A375 (cell line): ENCODE data around the gene GBP6. TPM values are rescaled to one million over a fixed set of nuclear protein-coding genes. Genes with fewer than 3 reads are reported as not detected.

ENCODE experiments used
- total RNA-seq: library from RNA; depleted of rRNA; stranded (reverse); fragments of >200 nt; shearing (Covaris generic); gene quantifications from 2 replicates; pipeline ENCODE4 v1.2.3, GENCODE V29; 2014; rRNA removed

GBP6 gene, protein sequence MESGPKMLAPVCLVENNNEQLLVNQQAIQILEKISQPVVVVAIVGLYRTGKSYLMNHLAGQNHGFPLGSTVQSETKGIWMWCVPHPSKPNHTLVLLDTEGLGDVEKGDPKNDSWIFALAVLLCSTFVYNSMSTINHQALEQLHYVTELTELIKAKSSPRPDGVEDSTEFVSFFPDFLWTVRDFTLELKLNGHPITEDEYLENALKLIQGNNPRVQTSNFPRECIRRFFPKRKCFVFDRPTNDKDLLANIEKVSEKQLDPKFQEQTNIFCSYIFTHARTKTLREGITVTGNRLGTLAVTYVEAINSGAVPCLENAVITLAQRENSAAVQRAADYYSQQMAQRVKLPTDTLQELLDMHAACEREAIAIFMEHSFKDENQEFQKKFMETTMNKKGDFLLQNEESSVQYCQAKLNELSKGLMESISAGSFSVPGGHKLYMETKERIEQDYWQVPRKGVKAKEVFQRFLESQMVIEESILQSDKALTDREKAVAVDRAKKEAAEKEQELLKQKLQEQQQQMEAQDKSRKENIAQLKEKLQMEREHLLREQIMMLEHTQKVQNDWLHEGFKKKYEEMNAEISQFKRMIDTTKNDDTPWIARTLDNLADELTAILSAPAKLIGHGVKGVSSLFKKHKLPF
- not detected in 2 replicates for total RNA-seq

DNA sequence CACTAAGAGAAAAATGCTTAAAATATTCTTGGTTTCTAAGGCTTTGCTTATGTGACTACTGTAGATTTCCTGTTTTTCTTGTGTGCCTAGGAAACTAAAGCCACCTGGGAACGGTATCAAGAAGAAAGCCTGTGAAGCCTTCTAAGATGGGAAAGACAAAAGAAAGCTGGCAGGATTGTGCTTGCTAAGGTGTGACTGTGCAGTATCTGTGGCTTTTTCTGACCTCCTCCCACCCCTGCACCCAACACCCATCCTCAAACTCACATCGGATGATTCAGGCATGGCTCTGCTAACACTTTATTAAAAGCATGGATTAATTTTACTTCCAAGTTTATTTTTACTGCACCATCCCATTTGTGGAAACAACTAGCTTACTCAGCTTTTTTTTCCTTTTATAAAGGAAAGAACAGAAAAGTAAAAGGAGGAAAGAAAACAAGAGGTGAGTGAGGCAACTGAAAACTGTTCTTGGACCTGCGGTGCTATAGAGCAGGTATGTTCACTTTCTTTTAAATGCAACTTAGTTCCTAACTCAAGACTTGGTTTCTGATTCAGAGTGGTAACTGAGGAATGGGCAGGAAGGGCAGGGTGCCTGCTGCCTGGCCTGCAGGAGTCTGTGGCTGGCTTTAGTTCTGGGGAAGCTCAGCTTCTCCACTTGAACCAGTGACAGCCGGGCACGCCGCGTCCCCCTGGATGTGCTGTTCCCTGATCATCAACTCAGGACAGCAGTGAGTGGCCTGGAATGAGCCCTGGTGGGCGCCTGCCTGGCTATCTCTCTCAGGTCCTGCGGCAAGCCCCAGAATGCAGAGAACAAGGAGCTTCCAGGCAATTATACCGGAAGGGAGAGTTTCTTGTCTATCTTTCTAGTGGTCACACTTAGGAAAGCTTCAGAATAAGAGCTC lies at the start of gene GBP6:
GBP6 (plus strand) TSS at position 422 of the 899 bp plus-strand sequence. CDS start 4,493 bp downstream, outside the sequence.

Other genes with a start within 250 kb of the GBP6 start
- 16.2 and 22.2 TPM in 2 replicates for gene GBP2, start 237.9 kb upstream of the GBP6 start, total RNA-seq
- not detected in 2 replicates for gene GBP7, start 188.1 kb upstream of the GBP6 start, total RNA-seq
- not detected in 2 replicates for gene GBP4, start 165.1 kb upstream of the GBP6 start, total RNA-seq
- not detected in 2 replicates for gene GBP5, start 91.2 kb upstream of the GBP6 start, total RNA-seq
- 0.42 and 1.7 TPM in 2 replicates for gene LRRC8B, start 160.8 kb downstream of the GBP6 start, total RNA-seq